Fibroblast of pulmonary artery (primary cell): ENCODE data around the gene VGLL4.

Experiments used
- DNase-seq: peaks from one replicate; pipeline ENCODE4 v3.0.0-alpha.2; 2010; ENCODE audit warnings: low read depth
- H3K4me3 ChIP-seq: replicated peaks from 2 replicates; pipeline ENCODE4 v1.5.1; 2011; ENCODE audit warnings: low read depth, mild to moderate bottlenecking, control low read depth, low read length, moderate library complexity
- TF ChIP-seq, protein P1 (sequence below): IDR thresholded peaks from 2 replicates; pipeline ENCODE4 v1.5.1; 2011; ENCODE audit warnings: mild to moderate bottlenecking, control low read depth, low read length, inconsistent platforms; ENCODE audit errors: missing control alignments

The VGLL4 gene

DNA sequence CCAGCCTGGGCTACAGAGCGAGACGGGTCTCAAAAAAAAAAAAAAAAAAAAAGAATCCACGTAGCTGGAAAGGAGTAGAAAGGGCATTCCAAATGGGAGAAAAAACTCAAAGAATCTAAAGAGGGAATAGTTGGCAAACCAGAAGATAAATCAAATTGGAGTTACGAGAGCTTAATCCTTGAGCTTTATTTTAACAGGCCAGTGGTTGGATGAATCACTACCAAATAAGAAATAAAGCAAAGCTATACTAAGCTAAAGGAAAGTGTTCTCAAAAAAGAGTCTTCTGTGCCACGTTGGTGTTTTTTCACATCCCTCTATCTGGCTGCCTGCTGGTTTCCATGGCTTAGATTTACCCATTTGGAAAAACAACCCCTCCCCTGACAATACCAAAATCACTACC, 14.0 kb downstream of the VGLL4 start:
- H3K4me3 ChIP-seq = no peak overlapping the region
- TF ChIP-seq, protein P1, sequence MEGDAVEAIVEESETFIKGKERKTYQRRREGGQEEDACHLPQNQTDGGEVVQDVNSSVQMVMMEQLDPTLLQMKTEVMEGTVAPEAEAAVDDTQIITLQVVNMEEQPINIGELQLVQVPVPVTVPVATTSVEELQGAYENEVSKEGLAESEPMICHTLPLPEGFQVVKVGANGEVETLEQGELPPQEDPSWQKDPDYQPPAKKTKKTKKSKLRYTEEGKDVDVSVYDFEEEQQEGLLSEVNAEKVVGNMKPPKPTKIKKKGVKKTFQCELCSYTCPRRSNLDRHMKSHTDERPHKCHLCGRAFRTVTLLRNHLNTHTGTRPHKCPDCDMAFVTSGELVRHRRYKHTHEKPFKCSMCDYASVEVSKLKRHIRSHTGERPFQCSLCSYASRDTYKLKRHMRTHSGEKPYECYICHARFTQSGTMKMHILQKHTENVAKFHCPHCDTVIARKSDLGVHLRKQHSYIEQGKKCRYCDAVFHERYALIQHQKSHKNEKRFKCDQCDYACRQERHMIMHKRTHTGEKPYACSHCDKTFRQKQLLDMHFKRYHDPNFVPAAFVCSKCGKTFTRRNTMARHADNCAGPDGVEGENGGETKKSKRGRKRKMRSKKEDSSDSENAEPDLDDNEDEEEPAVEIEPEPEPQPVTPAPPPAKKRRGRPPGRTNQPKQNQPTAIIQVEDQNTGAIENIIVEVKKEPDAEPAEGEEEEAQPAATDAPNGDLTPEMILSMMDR = no peak
- DNase-seq = peak; percentile 18

DNA sequence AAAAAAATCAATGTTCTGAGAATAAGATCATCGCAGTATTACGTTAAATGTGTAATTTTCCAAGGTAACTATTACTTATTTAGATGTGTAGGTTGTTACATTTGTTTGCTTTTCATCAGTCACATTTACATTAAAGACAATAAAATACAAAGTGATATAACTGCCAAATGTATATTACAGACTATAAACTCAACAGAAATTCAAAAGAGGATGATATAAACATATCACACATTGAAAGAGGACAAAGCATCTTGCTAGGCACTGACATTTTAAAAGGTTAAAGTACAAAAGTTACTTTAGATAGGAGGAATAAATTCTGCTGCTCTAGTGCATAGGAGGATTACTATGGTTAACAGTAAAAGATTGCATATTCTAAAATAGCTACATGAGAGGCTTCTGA, 16.1 kb downstream of the VGLL4 start:
- DNase-seq = no peak
- no peak overlapping the region for H3K4me3 ChIP-seq
- TF ChIP-seq, protein P1 = no peak

DNA sequence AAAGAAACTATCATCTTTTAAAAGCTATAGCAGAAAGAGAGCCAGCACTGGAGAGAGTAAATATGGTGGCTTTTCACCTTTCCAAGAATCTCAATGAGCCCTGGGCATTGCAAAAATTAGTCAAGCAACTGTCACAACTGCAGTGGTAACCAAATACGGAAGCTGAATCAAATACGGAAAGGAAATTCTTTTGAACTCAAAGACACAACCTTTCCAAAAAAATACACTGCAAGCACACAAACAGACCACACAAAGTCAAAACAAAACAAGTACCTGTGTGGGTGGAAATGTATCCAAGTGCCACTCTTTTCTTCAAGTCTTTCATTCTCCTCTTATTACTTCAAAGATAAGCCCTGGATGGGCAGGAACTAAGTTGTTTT, 17.6 kb downstream of the VGLL4 start:
- H3K4me3 ChIP-seq = no peak overlapping the region
- DNase-seq = no peak
- TF ChIP-seq, protein P1 = no peak

DNA sequence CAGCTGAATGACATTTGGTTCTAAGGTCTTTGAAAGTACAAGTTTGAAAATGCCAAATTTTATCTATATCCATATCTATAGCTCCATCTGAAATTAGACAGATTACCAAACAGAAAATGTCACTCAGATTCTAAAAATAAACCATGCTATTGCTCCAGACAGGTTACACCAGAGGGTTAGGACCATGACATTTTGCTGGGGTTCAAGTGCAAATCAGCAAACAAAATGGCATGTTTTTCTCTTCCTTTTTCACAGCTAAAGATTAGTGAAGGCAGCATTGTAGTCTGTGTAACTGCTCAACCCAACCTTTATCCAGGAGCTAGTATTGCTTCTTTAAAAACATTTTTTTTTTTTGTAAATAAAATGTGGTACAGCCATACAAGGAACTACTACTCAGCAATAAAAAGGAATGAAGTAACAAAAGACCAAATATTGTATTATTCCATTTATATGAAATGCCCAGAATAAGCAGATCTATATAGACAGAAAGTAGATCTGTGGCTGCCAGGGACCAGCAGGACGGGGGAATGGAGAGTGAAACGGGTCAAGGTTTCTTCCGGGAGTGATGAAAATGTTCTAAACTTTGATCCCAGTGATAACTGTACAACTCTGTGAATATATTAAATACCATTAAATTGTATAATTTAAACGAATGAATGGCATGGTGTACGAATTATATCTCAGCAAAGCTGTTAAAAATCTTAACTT, 18.2 kb downstream of the VGLL4 start:
- TF ChIP-seq, protein P1 = no peak
- DNase-seq = no peak
- H3K4me3 ChIP-seq = no peak overlapping the region

DNA sequence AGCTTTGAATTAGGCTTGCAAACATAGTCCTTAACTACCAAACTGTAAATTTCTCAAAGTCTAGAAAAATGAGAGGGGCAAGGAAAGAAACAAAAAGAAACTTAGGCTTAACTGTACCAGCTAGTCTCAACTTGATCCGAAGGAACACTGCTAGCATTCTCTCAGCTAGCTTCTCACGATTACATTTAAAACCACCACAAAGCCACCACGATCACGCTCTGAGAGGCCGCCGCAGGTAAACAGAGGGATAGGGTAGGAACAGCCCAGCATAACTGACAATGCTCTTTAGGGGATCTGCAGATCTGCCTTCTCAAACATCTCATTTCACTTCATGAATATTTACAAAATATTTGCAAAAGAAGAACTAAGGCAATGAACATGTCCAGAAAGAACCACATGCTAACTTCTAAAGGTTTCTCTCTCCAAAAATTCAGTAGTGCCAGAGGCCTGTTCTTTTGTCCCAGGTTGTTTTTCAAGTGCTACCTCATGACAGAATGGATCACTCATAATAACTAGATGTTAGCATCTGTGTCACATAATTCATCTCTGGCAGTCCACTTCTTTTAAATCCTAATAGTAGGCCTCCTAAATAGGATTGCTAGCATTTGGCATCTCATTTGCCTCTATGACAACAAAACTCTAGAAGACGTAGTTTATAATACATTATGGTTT, 18.9 kb downstream of the VGLL4 start:
- no peak overlapping the region for H3K4me3 ChIP-seq
- TF ChIP-seq, protein P1 = no peak
- DNase-seq = no peak

DNA sequence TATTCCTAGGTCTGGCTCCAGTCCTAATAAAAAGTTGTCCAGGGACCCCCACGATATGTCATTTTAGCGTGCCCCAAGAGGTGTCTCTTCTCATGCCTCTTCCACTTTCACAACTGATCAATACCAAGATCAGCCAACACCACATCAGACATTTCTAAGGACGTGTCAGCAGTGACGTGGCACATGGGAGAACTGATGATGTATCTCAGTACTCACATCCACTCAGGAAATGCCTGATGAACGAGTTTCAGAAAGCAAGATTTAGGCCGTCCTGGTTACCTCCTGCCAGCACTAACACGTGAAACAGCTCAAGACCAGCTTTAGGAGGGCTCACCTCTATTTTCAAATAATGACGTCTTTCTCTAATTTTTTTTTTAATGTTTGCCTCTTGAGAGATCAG, 19.6 kb downstream of the VGLL4 start:
- H3K4me3 ChIP-seq = no peak overlapping the region
- TF ChIP-seq, protein P1 = no peak
- DNase-seq = peak; percentile 69
